HL-60 (cell line): ENCODE data around the gene NRXN2.

ENCODE experiments used
- DNase-seq, 2 experiments: peaks; one replicate each; pipeline ENCODE4 v3.0.0-alpha.2; 2010 to 2020; ENCODE audit warnings: low read depth in 1 of 2, low spot score in 1 of 2
- H3K27ac ChIP-seq: fragments of 250-450 bp; sonication (Bioruptor Pico); replicated peaks from 2 replicates; pipeline ENCODE4 v1.5.1; 2020; ENCODE audit warnings: mild to moderate bottlenecking, moderate library complexity
- H3K27me3 ChIP-seq: fragments of 250-450 bp; sonication (Bioruptor Pico); 2 replicates; pipeline ENCODE4 v1.5.1; 2021; ENCODE audit warnings: mild to moderate bottlenecking, moderate library complexity; ENCODE audit not compliant: insufficient read depth, poor library complexity, severe bottlenecking
- H3K4me3 ChIP-seq: replicated peaks from 2 replicates; pipeline ENCODE4 v1.5.1; 2011; ENCODE audit warnings: mild to moderate bottlenecking, control low read depth, low read length; ENCODE audit not compliant: insufficient read depth
- GABPA ChIP-seq: IDR thresholded peaks from 2 replicates; pipeline ENCODE4 v1.6.1; 2012; ENCODE audit warnings: low read depth
- POLR2AphosphoS5 ChIP-seq: IDR thresholded peaks from 2 replicates; pipeline ENCODE4 v1.6.1; 2012; ENCODE audit warnings: low read depth
- SPI1 ChIP-seq: IDR thresholded peaks from 2 replicates; pipeline ENCODE4 v1.6.1; 2012; ENCODE audit warnings: low read depth, mild to moderate bottlenecking, borderline replicate concordance
- TF ChIP-seq, protein P1 (sequence below): IDR thresholded peaks from one replicate; pipeline ENCODE4 v1.5.1; 2011; ENCODE audit warnings: low read length, control low read depth, inconsistent platforms; ENCODE audit not compliant: insufficient read depth
- TF ChIP-seq, protein P2 (sequence below): IDR thresholded peaks from 2 replicates; pipeline ENCODE4 v1.6.1; 2012; ENCODE audit warnings: low read depth; ENCODE audit not compliant: insufficient replicate concordance

Gene NRXN2

DNA sequence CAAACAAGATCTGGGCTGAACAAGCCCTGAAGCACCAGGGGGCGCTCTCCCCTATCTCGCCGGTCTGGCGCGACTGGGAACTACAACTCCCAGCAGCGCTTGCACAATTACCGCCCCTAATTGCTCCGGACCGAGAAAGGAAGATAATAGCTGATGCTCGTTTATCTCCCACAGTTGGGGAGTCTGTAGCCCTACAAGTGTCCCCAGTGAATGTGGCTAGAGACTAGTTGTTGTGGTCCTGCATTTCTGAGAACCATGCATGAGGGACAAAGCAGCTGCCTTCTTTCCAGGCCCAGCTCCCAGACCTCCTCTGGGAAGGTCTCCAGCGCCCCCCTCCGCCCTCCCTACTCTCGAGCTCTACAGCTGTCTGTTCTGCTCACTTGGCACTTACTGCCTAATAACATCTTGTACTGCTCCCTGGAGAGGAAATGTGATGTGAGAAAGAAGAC lies 34.4 kb downstream of the NRXN2 start:
- Histone ChIP-seq H3K4me3 (peak overlapping the region; percentile 49), H3K27me3 (peaks cover 8% of the 10 kb centered on the region), H3K27ac (no peak overlapping the region)
- TF ChIP-seq, protein P1, sequence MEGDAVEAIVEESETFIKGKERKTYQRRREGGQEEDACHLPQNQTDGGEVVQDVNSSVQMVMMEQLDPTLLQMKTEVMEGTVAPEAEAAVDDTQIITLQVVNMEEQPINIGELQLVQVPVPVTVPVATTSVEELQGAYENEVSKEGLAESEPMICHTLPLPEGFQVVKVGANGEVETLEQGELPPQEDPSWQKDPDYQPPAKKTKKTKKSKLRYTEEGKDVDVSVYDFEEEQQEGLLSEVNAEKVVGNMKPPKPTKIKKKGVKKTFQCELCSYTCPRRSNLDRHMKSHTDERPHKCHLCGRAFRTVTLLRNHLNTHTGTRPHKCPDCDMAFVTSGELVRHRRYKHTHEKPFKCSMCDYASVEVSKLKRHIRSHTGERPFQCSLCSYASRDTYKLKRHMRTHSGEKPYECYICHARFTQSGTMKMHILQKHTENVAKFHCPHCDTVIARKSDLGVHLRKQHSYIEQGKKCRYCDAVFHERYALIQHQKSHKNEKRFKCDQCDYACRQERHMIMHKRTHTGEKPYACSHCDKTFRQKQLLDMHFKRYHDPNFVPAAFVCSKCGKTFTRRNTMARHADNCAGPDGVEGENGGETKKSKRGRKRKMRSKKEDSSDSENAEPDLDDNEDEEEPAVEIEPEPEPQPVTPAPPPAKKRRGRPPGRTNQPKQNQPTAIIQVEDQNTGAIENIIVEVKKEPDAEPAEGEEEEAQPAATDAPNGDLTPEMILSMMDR = peak; percentile 75
- TF ChIP-seq SPI1 = no peak
- peak; percentile 68 to 91 for DNase-seq

DNA sequence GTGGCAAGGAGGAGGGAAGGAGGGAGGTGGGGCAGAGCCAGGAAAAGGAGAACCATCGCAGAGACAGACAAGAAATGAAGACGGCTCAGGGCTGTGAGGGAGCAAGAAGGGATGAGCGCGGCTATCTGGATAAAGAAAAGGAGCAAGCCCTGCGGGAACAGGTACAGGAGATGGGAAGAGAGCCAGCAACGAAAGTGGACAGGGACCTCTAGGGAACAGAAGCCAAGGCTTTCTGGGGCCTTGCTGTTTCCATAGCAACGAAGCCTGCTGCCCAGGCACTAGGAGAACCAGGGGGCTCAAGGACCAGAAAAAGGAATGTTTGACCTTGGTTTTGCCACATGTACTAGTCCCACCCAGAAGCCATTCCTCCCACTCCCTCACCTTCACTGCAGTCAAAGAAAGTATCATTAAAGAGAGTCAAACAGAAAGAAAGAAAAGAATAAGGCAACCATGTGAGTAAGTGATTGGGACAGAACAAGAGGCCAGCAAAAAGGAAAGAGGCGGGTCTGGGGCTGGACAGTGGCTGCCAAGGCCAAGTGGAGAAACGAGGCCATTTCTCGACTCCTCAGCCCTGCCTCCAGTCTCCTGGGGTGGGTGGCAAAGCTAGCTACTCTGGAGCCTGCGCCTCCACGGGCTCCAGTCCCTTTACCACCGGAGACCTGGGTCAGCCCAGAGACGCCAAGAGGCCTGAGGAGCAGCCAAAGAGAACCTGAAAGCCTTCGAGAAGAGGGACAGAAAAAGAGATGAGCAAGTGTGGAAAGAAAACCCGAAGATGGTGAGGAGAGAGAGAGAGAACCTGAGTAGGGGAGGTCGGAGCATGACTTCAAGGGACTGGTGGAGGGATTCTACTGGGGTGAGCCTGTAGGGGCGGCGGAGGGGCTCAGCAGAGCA lies 35.1 kb downstream of the NRXN2 start:
- H3K4me3 ChIP-seq = no peak overlapping the region
- H3K27ac ChIP-seq = no peak overlapping the region
- TF ChIP-seq POLR2AphosphoS5 = no peak
- no peak for TF ChIP-seq GABPA
- TF ChIP-seq, protein P2, sequence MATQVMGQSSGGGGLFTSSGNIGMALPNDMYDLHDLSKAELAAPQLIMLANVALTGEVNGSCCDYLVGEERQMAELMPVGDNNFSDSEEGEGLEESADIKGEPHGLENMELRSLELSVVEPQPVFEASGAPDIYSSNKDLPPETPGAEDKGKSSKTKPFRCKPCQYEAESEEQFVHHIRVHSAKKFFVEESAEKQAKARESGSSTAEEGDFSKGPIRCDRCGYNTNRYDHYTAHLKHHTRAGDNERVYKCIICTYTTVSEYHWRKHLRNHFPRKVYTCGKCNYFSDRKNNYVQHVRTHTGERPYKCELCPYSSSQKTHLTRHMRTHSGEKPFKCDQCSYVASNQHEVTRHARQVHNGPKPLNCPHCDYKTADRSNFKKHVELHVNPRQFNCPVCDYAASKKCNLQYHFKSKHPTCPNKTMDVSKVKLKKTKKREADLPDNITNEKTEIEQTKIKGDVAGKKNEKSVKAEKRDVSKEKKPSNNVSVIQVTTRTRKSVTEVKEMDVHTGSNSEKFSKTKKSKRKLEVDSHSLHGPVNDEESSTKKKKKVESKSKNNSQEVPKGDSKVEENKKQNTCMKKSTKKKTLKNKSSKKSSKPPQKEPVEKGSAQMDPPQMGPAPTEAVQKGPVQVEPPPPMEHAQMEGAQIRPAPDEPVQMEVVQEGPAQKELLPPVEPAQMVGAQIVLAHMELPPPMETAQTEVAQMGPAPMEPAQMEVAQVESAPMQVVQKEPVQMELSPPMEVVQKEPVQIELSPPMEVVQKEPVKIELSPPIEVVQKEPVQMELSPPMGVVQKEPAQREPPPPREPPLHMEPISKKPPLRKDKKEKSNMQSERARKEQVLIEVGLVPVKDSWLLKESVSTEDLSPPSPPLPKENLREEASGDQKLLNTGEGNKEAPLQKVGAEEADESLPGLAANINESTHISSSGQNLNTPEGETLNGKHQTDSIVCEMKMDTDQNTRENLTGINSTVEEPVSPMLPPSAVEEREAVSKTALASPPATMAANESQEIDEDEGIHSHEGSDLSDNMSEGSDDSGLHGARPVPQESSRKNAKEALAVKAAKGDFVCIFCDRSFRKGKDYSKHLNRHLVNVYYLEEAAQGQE = no peak
- TF ChIP-seq, protein P1 = no peak
- TF ChIP-seq SPI1 = no peak
- DNase-seq = no peak
- H3K27me3 ChIP-seq = peaks cover 3% of the 10 kb centered on the region

DNA sequence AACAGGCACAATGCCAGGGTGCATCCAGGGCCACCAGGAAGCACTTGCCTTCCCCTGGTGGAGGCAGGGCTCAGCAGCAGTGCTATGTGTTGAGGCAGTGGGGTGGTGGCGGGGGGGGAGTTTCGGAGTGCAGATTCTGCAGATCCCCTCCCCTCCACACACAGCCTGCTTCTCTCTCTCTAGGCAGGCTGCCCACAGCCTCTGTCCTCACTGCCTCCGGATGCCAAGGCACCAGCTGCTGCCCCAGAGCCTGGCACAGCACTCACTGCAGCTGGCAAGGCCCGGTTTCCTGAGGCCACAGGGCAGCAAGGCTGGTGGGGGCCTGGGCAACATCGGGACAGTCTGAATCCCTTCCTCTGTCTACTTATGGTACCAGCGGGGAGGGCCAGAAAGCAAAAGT lies 35.8 kb downstream of the NRXN2 start:
- Histone ChIP-seq H3K27ac (no peak overlapping the region), H3K27me3 (no peaks in the 10 kb centered on the region), H3K4me3 (no peak overlapping the region)
- peak in 1 of 2 experiments; percentile 13 for DNase-seq
- TF ChIP-seq POLR2AphosphoS5 = no peak
- TF ChIP-seq, protein P2 = no peak
- TF ChIP-seq, protein P1 = no peak
- no peak for TF ChIP-seq GABPA
- no peak for TF ChIP-seq SPI1
